Mesenchymal stem cell (in vitro differentiated cells and primary cell): Measurements from ENCODE around the gene AUTS2.

Experiments used
- DNase-seq: peaks from one replicate; pipeline ENCODE4 v3.0.0-alpha.2; 2013
- H2AFZ ChIP-seq: one replicate; pipeline ENCODE4 v1.6.1; 2013; ENCODE audit warnings: low read depth, mild to moderate bottlenecking, control low read depth, inconsistent platforms, low read length, moderate library complexity
- H2AK5ac ChIP-seq: 2 replicates; pipeline ENCODE4 v1.6.1; 2013; ENCODE audit warnings: low read length, moderate library complexity, mild to moderate bottlenecking, inconsistent platforms; ENCODE audit not compliant: severe bottlenecking
- H2BK120ac ChIP-seq: one replicate; pipeline ENCODE4 v1.6.1; 2013; ENCODE audit warnings: low read depth, mild to moderate bottlenecking, inconsistent platforms, low read length, moderate library complexity
- H2BK12ac ChIP-seq, 2 experiments: one replicate each; pipeline ENCODE4 v1.6.1; 2013; ENCODE audit warnings: inconsistent platforms in 2 of 2, low read length in 2 of 2, mild to moderate bottlenecking in 2 of 2, moderate library complexity in 2 of 2, control low read depth in 1 of 2
- H2BK15ac ChIP-seq: one replicate; pipeline ENCODE4 v1.6.1; 2013; ENCODE audit warnings: mild to moderate bottlenecking, low read depth, inconsistent platforms; ENCODE audit not compliant: poor library complexity, severe bottlenecking
- H2BK5ac ChIP-seq: 2 replicates; pipeline ENCODE4 v1.6.1; 2013; ENCODE audit warnings: low read depth, mild to moderate bottlenecking, low read length, control low read depth, inconsistent platforms; ENCODE audit not compliant: poor library complexity, severe bottlenecking
- H3K14ac ChIP-seq, 2 experiments: one replicate each; pipeline ENCODE4 v1.6.1; 2013; ENCODE audit warnings: inconsistent platforms in 2 of 2, low read length in 2 of 2, control low read depth in 1 of 2, mild to moderate bottlenecking in 1 of 2, moderate library complexity in 1 of 2
- H3K18ac ChIP-seq, 2 experiments: one replicate each; pipeline ENCODE4 v1.6.1; 2013; ENCODE audit warnings: inconsistent platforms in 2 of 2, low read length in 2 of 2, control low read depth in 1 of 2, low read depth in 1 of 2, mild to moderate bottlenecking in 1 of 2
- H3K23ac ChIP-seq, 2 experiments: one replicate each; pipeline ENCODE4 v1.6.1; 2013; ENCODE audit warnings: inconsistent platforms in 2 of 2, low read length in 2 of 2, mild to moderate bottlenecking in 2 of 2, moderate library complexity in 2 of 2, control low read depth in 1 of 2
- H3K27ac ChIP-seq: 2 replicates; pipeline ENCODE4 v1.5.1; 2013; ENCODE audit warnings: mild to moderate bottlenecking, moderate library complexity, low read length, control low read depth, inconsistent platforms; ENCODE audit not compliant: poor library complexity, severe bottlenecking
- H3K27me3 ChIP-seq, 2 experiments: 2 replicates each; pipeline versions ENCODE4 v1.6.1 to v1.7.0; 2013; ENCODE audit warnings: low read length in 2 of 2, mild to moderate bottlenecking in 2 of 2, moderate library complexity in 2 of 2, control low read depth in 1 of 2, inconsistent platforms in 1 of 2; ENCODE audit not compliant: control insufficient read depth in 1 of 2, insufficient read depth in 1 of 2
- H3K36me3 ChIP-seq, 2 experiments: 2 replicates each; pipeline versions ENCODE4 v1.6.1 to v1.7.0; 2013; ENCODE audit warnings: low read length in 2 of 2, control low read depth in 1 of 2, inconsistent platforms in 1 of 2, low read depth in 1 of 2, mild to moderate bottlenecking in 1 of 2; ENCODE audit not compliant: insufficient read depth in 2 of 2, control insufficient read depth in 1 of 2
- H3K4ac ChIP-seq, 2 experiments: one replicate each; pipeline ENCODE4 v1.6.1; 2013; ENCODE audit warnings: inconsistent platforms in 2 of 2, low read length in 2 of 2, mild to moderate bottlenecking in 2 of 2, moderate library complexity in 2 of 2, control low read depth in 1 of 2, low read depth in 1 of 2
- H3K4me1 ChIP-seq: 2 replicates; pipeline ENCODE4 v1.6.1; 2013; ENCODE audit warnings: low read depth, low read length, control low read depth; ENCODE audit not compliant: control insufficient read depth, insufficient read depth
- H3K4me2 ChIP-seq: 2 replicates; pipeline ENCODE4 v1.6.1; 2013; ENCODE audit warnings: low read length, mild to moderate bottlenecking, inconsistent platforms; ENCODE audit not compliant: poor library complexity, severe bottlenecking
- H3K4me3 ChIP-seq, 2 experiments: 2 replicates each; pipeline versions ENCODE4 v1.5.1 to v1.7.0; 2013; ENCODE audit warnings: low read length in 2 of 2, mild to moderate bottlenecking in 2 of 2, control low read depth in 1 of 2, low read depth in 1 of 2; ENCODE audit not compliant: insufficient read depth in 1 of 2
- H3K79me1 ChIP-seq: replicated peaks from 2 replicates; pipeline ENCODE4 v1.6.1; 2013; ENCODE audit warnings: mild to moderate bottlenecking, control low read depth, low read length, inconsistent platforms; ENCODE audit not compliant: poor library complexity, severe bottlenecking
- H3K9ac ChIP-seq: 2 replicates; pipeline ENCODE4 v1.7.0; 2013; ENCODE audit warnings: mild to moderate bottlenecking, low read length, moderate library complexity
- H3K9me3 ChIP-seq: 2 replicates; pipeline ENCODE4 v1.7.0; 2013; ENCODE audit warnings: mild to moderate bottlenecking, low read length; ENCODE audit not compliant: control insufficient read depth
- H4K8ac ChIP-seq: one replicate; pipeline ENCODE4 v1.6.1; 2013; ENCODE audit warnings: inconsistent platforms, mild to moderate bottlenecking, low read length, moderate library complexity
- H4K91ac ChIP-seq: one replicate; pipeline ENCODE4 v1.6.1; 2013; ENCODE audit warnings: mild to moderate bottlenecking, low read length, inconsistent platforms
- WGBS: methylation state at CpG from one replicate; pipeline ENCODE4 v1.1.7; 2013; ENCODE audit warnings: mixed read lengths; 5-methylcytosine and 5-hydroxymethylcytosine counted together

Gene AUTS2

DNA sequence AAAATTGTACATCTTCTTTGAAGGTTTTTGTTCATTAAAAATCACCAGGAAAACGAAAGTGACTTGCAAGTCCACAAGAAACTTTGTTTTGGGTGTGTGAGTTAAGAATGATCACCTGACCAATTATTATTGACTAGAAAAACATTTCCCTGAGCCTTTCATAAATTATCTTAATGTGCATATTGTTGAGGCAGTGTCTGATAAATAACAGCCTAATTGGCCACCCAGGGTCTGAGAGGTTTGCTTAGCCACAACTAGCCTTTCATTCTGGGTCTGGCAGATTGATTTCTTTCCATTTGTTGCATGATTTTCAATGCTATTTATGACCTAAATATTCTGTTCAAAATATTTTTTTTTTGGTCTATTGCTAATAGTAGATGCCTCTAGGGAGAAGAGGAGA, 152.8 kb downstream of the AUTS2 start:
- no peaks in the 10 kb centered on the region for H3K9me3 ChIP-seq
- no peak overlapping the region for H3K4me2 ChIP-seq
- H3K23ac ChIP-seq: no peak overlapping the region
- H3K4me3 ChIP-seq: no peak overlapping the region
- H2BK120ac ChIP-seq: no peak overlapping the region
- H4K91ac ChIP-seq: no peak overlapping the region
- H3K18ac ChIP-seq: no peak overlapping the region
- no CpG with 5 or more reads among the region's 1 CpG for WGBS
- no peak overlapping the region for H3K4ac ChIP-seq
- no peak overlapping the region for H2BK12ac ChIP-seq
- no peak overlapping the region for H2BK5ac ChIP-seq
- no peak overlapping the region for H2BK15ac ChIP-seq
- no peaks in the 10 kb centered on the region for H3K36me3 ChIP-seq
- no peak overlapping the region for H2AFZ ChIP-seq
- peaks cover 33% of the 10 kb centered on the region for H3K79me1 ChIP-seq
- no peak overlapping the region for H3K27ac ChIP-seq
- peaks cover 2% of the 10 kb centered on the region for H3K4me1 ChIP-seq
- no peak overlapping the region for H2AK5ac ChIP-seq
- H3K14ac ChIP-seq: no peak overlapping the region
- H4K8ac ChIP-seq: no peak overlapping the region
- no peak overlapping the region for H3K9ac ChIP-seq
- no peak for DNase-seq
- H3K27me3 ChIP-seq: no peaks in the 10 kb centered on the region

DNA sequence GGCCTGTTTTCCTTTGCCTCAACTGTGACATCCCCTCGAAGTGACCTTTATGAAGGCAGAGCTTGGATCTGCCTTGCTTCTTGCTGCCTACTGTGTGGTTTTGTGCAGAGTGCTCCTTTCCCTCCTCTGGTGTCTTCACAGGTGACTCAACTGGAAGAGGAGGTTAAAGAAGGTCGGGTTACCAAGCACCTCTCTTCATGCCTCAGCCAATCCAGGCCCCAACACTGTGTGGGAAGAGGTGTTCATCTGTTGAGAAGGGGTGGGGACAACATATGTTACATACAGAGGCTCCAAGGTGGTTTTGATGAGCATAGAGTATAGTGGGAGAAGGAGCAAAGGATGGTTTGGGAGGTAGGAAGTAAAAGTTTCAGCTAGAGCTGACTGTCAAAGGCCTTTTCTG, 155.7 kb downstream of the AUTS2 start:
- Histone ChIP-seq H3K9ac (no peak overlapping the region), H3K14ac (no peak overlapping the region), H3K4me2 (no peak overlapping the region), H3K36me3 (no peaks in the 10 kb centered on the region), H3K18ac (no peak overlapping the region), H3K4ac (no peak overlapping the region), H4K91ac (no peak overlapping the region), H2AK5ac (no peak overlapping the region), H2BK15ac (no peak overlapping the region), H4K8ac (no peak overlapping the region), H2BK120ac (no peak overlapping the region), H3K23ac (no peak overlapping the region), H3K27ac (no peak overlapping the region), H3K27me3 (no peaks in the 10 kb centered on the region), H3K79me1 (peaks cover 27% of the 10 kb centered on the region), H3K4me3 (no peak overlapping the region), H2AFZ (no peak overlapping the region), H2BK5ac (no peak overlapping the region), H3K9me3 (no peaks in the 10 kb centered on the region), H3K4me1 (peaks cover 2% of the 10 kb centered on the region), H2BK12ac (no peak overlapping the region)
- 29% methylated on average over 2 of the region's 2 CpGs for WGBS
- no peak for DNase-seq

DNA sequence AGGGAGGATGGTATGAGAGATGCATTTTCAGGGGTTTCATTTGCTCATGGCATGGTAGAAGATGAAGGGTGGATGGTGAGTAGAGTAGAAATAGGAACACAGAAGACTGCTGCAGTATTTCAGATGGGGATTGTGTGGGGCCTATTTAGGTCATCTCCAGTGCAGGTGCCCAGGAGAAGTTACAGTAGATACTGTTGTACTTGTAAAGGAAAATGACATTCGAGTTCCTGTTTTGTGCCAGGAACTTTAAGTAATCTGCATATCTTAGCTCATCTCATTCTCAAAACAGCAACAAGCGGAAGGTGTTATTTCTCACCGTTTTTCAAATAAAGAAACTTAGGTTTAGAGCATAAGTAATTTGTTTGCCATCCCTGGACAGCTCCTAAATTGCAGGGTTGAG, 156.2 kb downstream of the AUTS2 start:
- Histone ChIP-seq H2AK5ac (no peak overlapping the region), H4K91ac (no peak overlapping the region), H3K9me3 (no peaks in the 10 kb centered on the region), H2BK12ac (no peak overlapping the region), H2BK5ac (no peak overlapping the region), H3K4ac (no peak overlapping the region), H3K23ac (no peak overlapping the region), H3K27ac (no peak overlapping the region), H3K79me1 (peaks cover 28% of the 10 kb centered on the region), H2BK120ac (no peak overlapping the region), H3K27me3 (no peaks in the 10 kb centered on the region), H3K14ac (no peak overlapping the region), H3K4me3 (no peak overlapping the region), H3K4me2 (no peak overlapping the region), H3K18ac (no peak overlapping the region), H4K8ac (no peak overlapping the region), H3K9ac (no peak overlapping the region), H3K36me3 (no peaks in the 10 kb centered on the region), H2AFZ (no peak overlapping the region), H3K4me1 (peaks cover under 1% of the 10 kb centered on the region), H2BK15ac (no peak overlapping the region)
- no peak for DNase-seq
- 79% methylated on average over 2 of the region's 3 CpGs for WGBS

DNA sequence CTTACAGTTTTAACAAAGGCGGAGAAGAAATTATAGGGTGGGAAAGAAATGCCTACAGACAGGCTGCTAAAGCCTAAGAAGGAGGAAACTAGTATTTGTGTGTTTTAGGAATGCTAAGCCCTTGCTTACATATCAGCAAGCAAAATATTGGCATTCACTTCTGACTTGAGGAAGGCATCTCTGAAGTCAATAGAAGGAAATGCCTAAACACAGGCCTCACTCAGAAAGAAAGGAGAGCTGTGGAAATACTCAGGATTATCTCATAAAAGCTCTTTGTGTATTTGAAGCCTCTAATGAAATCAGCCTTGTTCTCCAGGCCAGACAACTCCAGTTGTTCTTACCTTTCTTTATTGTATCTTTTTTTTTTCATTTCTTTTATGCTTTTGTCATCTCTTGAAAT, 158.0 kb downstream of the AUTS2 start:
- Histone ChIP-seq H2BK15ac (no peak overlapping the region), H3K9me3 (no peaks in the 10 kb centered on the region), H3K4me1 (peaks cover 2% of the 10 kb centered on the region), H4K8ac (no peak overlapping the region), H3K27ac (no peak overlapping the region), H2BK120ac (no peak overlapping the region), H3K14ac (no peak overlapping the region), H2BK5ac (no peak overlapping the region), H3K9ac (no peak overlapping the region), H2AK5ac (no peak overlapping the region), H3K23ac (no peak overlapping the region), H3K18ac (no peak overlapping the region), H4K91ac (no peak overlapping the region), H3K4me3 (no peak overlapping the region), H3K4ac (no peak overlapping the region), H3K4me2 (no peak overlapping the region), H3K27me3 (no peaks in the 10 kb centered on the region), H3K79me1 (peaks cover 20% of the 10 kb centered on the region), H2AFZ (no peak overlapping the region), H3K36me3 (no peaks in the 10 kb centered on the region), H2BK12ac (no peak overlapping the region)
- DNase-seq: no peak
- WGBS: 85% methylated on average over 1 of the region's 1 CpG
